Astrocyte (in vitro differentiated cells and primary cell): ENCODE results near the gene NFIA. TPM values are rescaled to one million over a fixed set of nuclear protein-coding genes. Genes with fewer than 3 reads are reported as not detected.

Experiments
- DNase-seq: peaks from one replicate; pipeline ENCODE4 v3.0.0-alpha.2; 2010; ENCODE audit warnings: low read depth
- FAIRE-seq: peaks from 2 replicates; lab custom pipeline; 2011; peaks lifted over from hg19 to GRCh38; lab: Jason Lieb, UNC
- H2AFZ ChIP-seq: 2 replicates; pipeline ENCODE4 v1.6.0; 2012; ENCODE audit warnings: low read depth, low read length, inconsistent platforms
- H3K27ac ChIP-seq: 2 replicates; pipeline ENCODE4 v1.5.1; 2011; ENCODE audit warnings: low read depth, low read length, inconsistent platforms
- H3K27me3 ChIP-seq: 2 replicates; pipeline ENCODE4 v1.6.0; 2011; ENCODE audit warnings: low read length, inconsistent platforms; ENCODE audit not compliant: insufficient read depth
- H3K36me3 ChIP-seq: 2 replicates; pipeline ENCODE4 v1.5.1; 2011; ENCODE audit warnings: low read length, inconsistent platforms; ENCODE audit not compliant: insufficient read depth
- H3K4me1 ChIP-seq: 2 replicates; pipeline ENCODE4 v1.5.1; 2011; ENCODE audit warnings: low read length, inconsistent platforms; ENCODE audit not compliant: insufficient read depth
- H3K4me2 ChIP-seq: 2 replicates; pipeline ENCODE4 v1.6.0; 2012; ENCODE audit warnings: low read length, inconsistent platforms
- H3K4me3 ChIP-seq: 2 replicates; pipeline ENCODE4 v1.5.1; 2011; ENCODE audit warnings: low read depth, mild to moderate bottlenecking, low read length, inconsistent platforms; ENCODE audit not compliant: insufficient read depth
- H3K79me2 ChIP-seq: 2 replicates; pipeline ENCODE4 v1.6.0; 2012; ENCODE audit warnings: mild to moderate bottlenecking, low read length, inconsistent platforms; ENCODE audit not compliant: insufficient read depth
- H3K9ac ChIP-seq: 2 replicates; pipeline ENCODE4 v1.6.0; 2012; ENCODE audit warnings: mild to moderate bottlenecking, low read length, inconsistent platforms
- H3K9me3 ChIP-seq: 2 replicates; pipeline ENCODE4 v1.5.1; 2012; ENCODE audit warnings: low read depth, mild to moderate bottlenecking, low read length, inconsistent platforms; ENCODE audit not compliant: insufficient read depth
- H4K20me1 ChIP-seq: 2 replicates; pipeline ENCODE4 v1.6.0; 2012; ENCODE audit warnings: low read length, inconsistent platforms; ENCODE audit not compliant: insufficient read depth
- H3K27ac Mint-ChIP-seq: one replicate; pipeline ENCODE4 v1.8.0; 2021; ENCODE audit warnings: mild to moderate bottlenecking, mixed read lengths; ENCODE audit not compliant: unreplicated experiment
- H3K27me3 Mint-ChIP-seq: one replicate; pipeline ENCODE4 v1.8.0; 2021; ENCODE audit warnings: low read depth, mixed read lengths; ENCODE audit not compliant: unreplicated experiment
- H3K36me3 Mint-ChIP-seq: one replicate; pipeline ENCODE4 v1.8.0; 2021; ENCODE audit warnings: low read depth, mixed read lengths; ENCODE audit not compliant: unreplicated experiment
- H3K4me1 Mint-ChIP-seq: one replicate; pipeline ENCODE4 v1.8.0; 2021; ENCODE audit warnings: low read depth, mixed read lengths; ENCODE audit not compliant: unreplicated experiment
- H3K4me3 Mint-ChIP-seq: one replicate; pipeline ENCODE4 v1.8.0; 2021; ENCODE audit warnings: mild to moderate bottlenecking, moderate library complexity, mixed read lengths; ENCODE audit not compliant: unreplicated experiment
- H3K9me3 Mint-ChIP-seq: one replicate; pipeline ENCODE4 v1.8.0; 2021; ENCODE audit warnings: mild to moderate bottlenecking, mixed read lengths; ENCODE audit not compliant: unreplicated experiment
- CTCF ChIP-seq: IDR thresholded peaks from 2 replicates; pipeline ENCODE4 v1.5.1; 2011; ENCODE audit warnings: low read depth, mild to moderate bottlenecking, inconsistent platforms, low read length, moderate library complexity; ENCODE audit not compliant: insufficient read depth
- EZH2 ChIP-seq: IDR thresholded peaks from 2 replicates; pipeline ENCODE4 v1.6.1; 2012; ENCODE audit warnings: mild to moderate bottlenecking, low read length, inconsistent platforms; ENCODE audit not compliant: insufficient read depth
- total RNA-seq: library from RNA; stranded (reverse); gene quantifications from 2 replicates; pipeline ENCODE4 v1.2.1, GENCODE V29; 2021

The NFIA gene
- total RNA-seq, 1 donor from 2014 or later: 4.6 TPM

GRCh38 chr1:61083807-61084440 is 1.6 kb downstream of the NFIA start:
- peak; percentile 9 for FAIRE-seq

GRCh38 chr1:61084491-61085031 is 2.2 kb downstream of the NFIA start:
- Mint-ChIP-seq H3K4me3 (no peak overlapping the region), H3K27me3 (peaks cover 12% of the 10 kb centered on the region), H3K4me1 (peaks cover 18% of the 10 kb centered on the region), H3K27ac (no peak overlapping the region), H3K9me3 (no peaks in the 10 kb centered on the region), H3K36me3 (peaks cover 1% of the 10 kb centered on the region)
- Histone ChIP-seq H3K27ac (no peak overlapping the region), H3K4me1 (peaks cover 21% of the 10 kb centered on the region), H3K9me3 (no peaks in the 10 kb centered on the region), H3K79me2 (peaks cover 14% of the 10 kb centered on the region), H4K20me1 (no peaks in the 10 kb centered on the region), H3K27me3 (no peaks in the 10 kb centered on the region), H2AFZ (no peak overlapping the region), H3K36me3 (no peaks in the 10 kb centered on the region), H3K4me3 (peak overlapping the region; percentile 66), H3K4me2 (peak overlapping the region; percentile 94), H3K9ac (peak overlapping the region; percentile 76)
- no peak for TF ChIP-seq EZH2
- TF ChIP-seq CTCF: no peak
- DNase-seq: no peak
- FAIRE-seq: no peak

More at GRCh38 chr1:61083807-61084440, 1.6 kb downstream of the NFIA start:
- H3K79me2 ChIP-seq: peaks cover 14% of the 10 kb centered on the region
- no peaks in the 10 kb centered on the region for H4K20me1 ChIP-seq
- no peaks in the 10 kb centered on the region for H3K9me3 ChIP-seq
- peak overlapping the region; percentile 94 for H3K4me2 ChIP-seq
- H3K4me3 ChIP-seq: peak overlapping the region; percentile 66
- H3K9ac ChIP-seq: peak overlapping the region; percentile 76
- H3K27me3 ChIP-seq: no peaks in the 10 kb centered on the region
- Mint-ChIP-seq H3K27me3 (peaks cover 12% of the 10 kb centered on the region), H3K4me3 (peak overlapping the region; percentile 89), H3K36me3 (peaks cover 1% of the 10 kb centered on the region), H3K9me3 (no peaks in the 10 kb centered on the region), H3K4me1 (peaks cover 23% of the 10 kb centered on the region), H3K27ac (peak overlapping the region; percentile 44)
- TF ChIP-seq EZH2 (no peak), CTCF (no peak)
- H3K4me1 ChIP-seq: peaks cover 24% of the 10 kb centered on the region
- H3K27ac ChIP-seq: peak overlapping the region; percentile 31
- H2AFZ ChIP-seq: peak overlapping the region; percentile 59
- no peaks in the 10 kb centered on the region for H3K36me3 ChIP-seq
- no peak for DNase-seq
